ENCODE measurements around the gene MYORG. TPM values are rescaled to one million over a fixed set of nuclear protein-coding genes. Genes with fewer than 3 reads are reported as not detected.
"Not testable (repeated sequence)": the region's sequence is repeated elsewhere in the genome, so short reads cannot be mapped to it uniquely, and the experiment has no call there.

The MYORG gene
- total and polyA plus RNA-seq, 10 of the 15 experiments (the other 5 are each of a cell fraction or from before 2014, with no cell fraction given) = 0.05 to 0.36 (median 0.10) TPM; not detected in 1

DNA sequence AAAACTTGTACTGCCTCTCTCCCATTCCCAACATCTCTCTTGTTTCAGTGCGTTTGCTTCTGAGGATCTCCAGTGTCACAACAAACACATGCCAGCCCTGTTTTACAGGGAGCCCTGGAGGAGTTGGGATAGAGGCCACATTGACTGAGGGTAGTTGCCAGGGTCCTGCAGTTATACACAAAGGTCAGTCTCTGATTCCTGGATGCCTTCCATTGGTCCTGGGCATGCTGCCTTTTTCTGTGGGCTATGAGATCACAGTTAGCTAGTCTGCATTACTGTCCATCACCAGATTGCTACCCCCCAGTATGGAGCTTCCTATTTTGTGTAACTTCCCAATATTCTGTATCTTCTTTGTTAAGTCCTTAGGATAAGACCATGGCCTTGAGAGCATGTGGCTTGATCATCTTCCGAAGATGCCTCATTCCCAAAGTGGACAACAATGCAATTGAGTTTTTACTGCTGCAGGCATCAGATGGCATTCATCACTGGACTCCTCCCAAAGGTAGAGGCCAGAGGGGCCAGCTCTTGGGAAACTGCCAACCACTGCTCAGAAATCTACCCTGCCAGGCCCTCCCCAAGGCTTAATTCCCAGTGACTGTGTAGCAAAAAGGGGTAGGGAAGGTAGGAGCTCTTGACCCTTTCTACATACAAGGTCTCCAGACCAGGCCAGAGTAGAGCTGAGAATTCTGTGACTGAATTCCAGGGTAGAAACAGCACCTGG is 37.9 kb downstream of the MYORG start:
- no peak for DNase-seq (ENCODE audit: low read depth, low spot score)
- Histone ChIP-seq H4K20me1 (ENCODE audit: control insufficient read depth, insufficient read depth) (no peaks in the 10 kb centered on the region), H3K27ac (ENCODE audit: control insufficient read depth, insufficient read depth) (no peak overlapping the region), H3K79me2 (ENCODE audit: control insufficient read depth, insufficient read depth, low read length) (no peaks in the 10 kb centered on the region), H2AFZ (ENCODE audit: control insufficient read depth, low read depth, low read length) (no peak overlapping the region), H3K4me3 (no peak overlapping the region), H3K4me1 (ENCODE audit: control insufficient read depth, insufficient read depth, low read length) (no peaks in the 10 kb centered on the region), H3K9me3 (replicated peaks; ENCODE audit: control insufficient read depth, insufficient read depth, low read length) (no peaks in the 10 kb centered on the region), H3K36me3 (ENCODE audit: control insufficient read depth in 2 of 2, insufficient read depth in 2 of 2, low read length in 1 of 2) (peaks cover 7 to 21% of the 10 kb centered on the region in 2 experiments), H3K4me2 (ENCODE audit: control insufficient read depth, insufficient read depth) (no peak overlapping the region), H3K9ac (ENCODE audit: control insufficient read depth, insufficient read depth, low read length) (no peak overlapping the region), H3K27me3 (replicated peaks in 1 of 2; ENCODE audit: control insufficient read depth in 2 of 2, insufficient read depth in 2 of 2, low read length in 1 of 2) (no peaks in the 10 kb centered on the region)
- peak; percentile 27 for FAIRE-seq
- ATAC-seq = no peak
- in situ Hi-C loops (cut with MboI) = no loop called here
- no TSS peak for BruUV-seq (replicated peaks)
- ChIA-PET POLR2A (no interaction called here), RAD21 (ENCODE audit: unreplicated experiment) (no interaction called here), SMC1A (ENCODE audit: uncharacterized antibody, unreplicated experiment) (interaction anchor here (0.6 kb wide), 1 partner anchor 198 kb away, joined by 3 read pairs; no protein-coding TSS in a partner anchor), CTCF (interaction anchor here (0.6 kb wide), 1 partner anchor 1908 kb away, joined by 4 read pairs; no protein-coding TSS in a partner anchor)
- WGBS (ENCODE audit: insufficient coverage, insufficient replicate concordance, low lambda C conversion rate, missing lambda C conversion rate) = 67% methylated on average over 2 of the region's 2 CpGs
- intact Hi-C loops (cut with micrococcal nuclease; ENCODE audit: unreplicated experiment) = no loop called here
- TF ChIP-seq EED (IDR thresholded peaks at IDR 0.05; ENCODE audit: low read depth) (no peak), ZSCAN29 (IDR thresholded peaks at IDR 0.05) (no peak), NFXL1 (IDR thresholded peaks at IDR 0.05; ENCODE audit: borderline replicate concordance) (no peak), ATF7 (IDR thresholded peaks at IDR 0.05; ENCODE audit: low read depth) (no peak), KLF5 (IDR thresholded peaks at IDR 0.05; ENCODE audit: partially characterized antibody) (no peak), TCF7 (IDR thresholded peaks at IDR 0.05; ENCODE audit: borderline replicate concordance) (no peak), RCOR1 (conservative IDR thresholded peaks at IDR 0.05; ENCODE audit: low read depth, low read length) (no peak), FOXK2 (IDR thresholded peaks at IDR 0.05) (no peak), JUND (IDR thresholded peaks at IDR 0.05; ENCODE audit: low read depth, low read length) (no peak)
- TF ChIP-seq, protein P1, sequence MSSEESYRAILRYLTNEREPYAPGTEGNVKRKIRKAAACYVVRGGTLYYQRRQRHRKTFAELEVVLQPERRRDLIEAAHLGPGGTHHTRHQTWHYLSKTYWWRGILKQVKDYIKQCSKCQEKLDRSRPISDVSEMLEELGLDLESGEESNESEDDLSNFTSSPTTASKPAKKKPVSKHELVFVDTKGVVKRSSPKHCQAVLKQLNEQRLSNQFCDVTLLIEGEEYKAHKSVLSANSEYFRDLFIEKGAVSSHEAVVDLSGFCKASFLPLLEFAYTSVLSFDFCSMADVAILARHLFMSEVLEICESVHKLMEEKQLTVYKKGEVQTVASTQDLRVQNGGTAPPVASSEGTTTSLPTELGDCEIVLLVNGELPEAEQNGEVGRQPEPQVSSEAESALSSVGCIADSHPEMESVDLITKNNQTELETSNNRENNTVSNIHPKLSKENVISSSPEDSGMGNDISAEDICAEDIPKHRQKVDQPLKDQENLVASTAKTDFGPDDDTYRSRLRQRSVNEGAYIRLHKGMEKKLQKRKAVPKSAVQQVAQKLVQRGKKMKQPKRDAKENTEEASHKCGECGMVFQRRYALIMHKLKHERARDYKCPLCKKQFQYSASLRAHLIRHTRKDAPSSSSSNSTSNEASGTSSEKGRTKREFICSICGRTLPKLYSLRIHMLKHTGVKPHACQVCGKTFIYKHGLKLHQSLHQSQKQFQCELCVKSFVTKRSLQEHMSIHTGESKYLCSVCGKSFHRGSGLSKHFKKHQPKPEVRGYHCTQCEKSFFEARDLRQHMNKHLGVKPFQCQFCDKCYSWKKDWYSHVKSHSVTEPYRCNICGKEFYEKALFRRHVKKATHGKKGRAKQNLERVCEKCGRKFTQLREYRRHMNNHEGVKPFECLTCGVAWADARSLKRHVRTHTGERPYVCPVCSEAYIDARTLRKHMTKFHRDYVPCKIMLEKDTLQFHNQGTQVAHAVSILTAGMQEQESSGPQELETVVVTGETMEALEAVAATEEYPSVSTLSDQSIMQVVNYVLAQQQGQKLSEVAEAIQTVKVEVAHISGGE (CRISPR knock-in tag; IDR thresholded peaks at IDR 0.05) = no peak
- TF ChIP-seq, protein P2, sequence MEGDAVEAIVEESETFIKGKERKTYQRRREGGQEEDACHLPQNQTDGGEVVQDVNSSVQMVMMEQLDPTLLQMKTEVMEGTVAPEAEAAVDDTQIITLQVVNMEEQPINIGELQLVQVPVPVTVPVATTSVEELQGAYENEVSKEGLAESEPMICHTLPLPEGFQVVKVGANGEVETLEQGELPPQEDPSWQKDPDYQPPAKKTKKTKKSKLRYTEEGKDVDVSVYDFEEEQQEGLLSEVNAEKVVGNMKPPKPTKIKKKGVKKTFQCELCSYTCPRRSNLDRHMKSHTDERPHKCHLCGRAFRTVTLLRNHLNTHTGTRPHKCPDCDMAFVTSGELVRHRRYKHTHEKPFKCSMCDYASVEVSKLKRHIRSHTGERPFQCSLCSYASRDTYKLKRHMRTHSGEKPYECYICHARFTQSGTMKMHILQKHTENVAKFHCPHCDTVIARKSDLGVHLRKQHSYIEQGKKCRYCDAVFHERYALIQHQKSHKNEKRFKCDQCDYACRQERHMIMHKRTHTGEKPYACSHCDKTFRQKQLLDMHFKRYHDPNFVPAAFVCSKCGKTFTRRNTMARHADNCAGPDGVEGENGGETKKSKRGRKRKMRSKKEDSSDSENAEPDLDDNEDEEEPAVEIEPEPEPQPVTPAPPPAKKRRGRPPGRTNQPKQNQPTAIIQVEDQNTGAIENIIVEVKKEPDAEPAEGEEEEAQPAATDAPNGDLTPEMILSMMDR (IDR thresholded peaks at IDR 0.05 in 2 of 3, conservative IDR thresholded peaks at IDR 0.05 in 1 of 3; ENCODE audit: control insufficient read depth in 2 of 3, extremely low read depth in 1 of 3, insufficient read depth in 1 of 3, low read depth in 3 of 3, low read length in 3 of 3) = no peak

DNA sequence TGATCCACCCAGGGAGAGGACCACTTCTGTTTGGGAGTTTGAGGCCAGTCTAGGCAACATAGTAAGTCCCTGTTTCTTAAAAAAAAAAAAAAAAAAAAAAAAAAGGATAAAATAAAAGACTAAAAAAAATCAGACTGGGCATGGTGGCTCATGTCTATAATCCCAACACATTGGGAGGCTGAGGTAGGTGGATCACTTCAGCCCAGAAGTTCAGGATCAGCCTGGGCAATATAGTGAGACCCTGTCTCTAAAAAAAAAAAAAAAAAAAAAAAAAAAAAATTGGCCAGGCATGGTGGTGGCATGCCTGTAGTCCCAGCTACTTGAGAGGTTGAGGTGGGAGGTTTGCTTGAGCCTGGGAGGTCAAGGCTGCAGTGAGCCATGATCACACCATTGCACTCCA is 38.6 kb downstream of the MYORG start:
- not testable (repeated sequence) for H3K4me3 ChIP-seq; BruUV-seq (replicated peaks)

More for the DNA sequence above, 38.6 kb downstream of the MYORG start:
- FAIRE-seq; intact Hi-C loops (cut with micrococcal nuclease; ENCODE audit: unreplicated experiment); H3K9ac ChIP-seq (ENCODE audit: control insufficient read depth, insufficient read depth, low read length); in situ Hi-C loops (cut with MboI); H3K27me3 ChIP-seq (replicated peaks in 1 of 2; ENCODE audit: control insufficient read depth in 2 of 2, insufficient read depth in 2 of 2, low read length in 1 of 2); ATAC-seq; H3K4me1 ChIP-seq (ENCODE audit: control insufficient read depth, insufficient read depth, low read length); SMC1A ChIA-PET (ENCODE audit: uncharacterized antibody, unreplicated experiment); H3K79me2 ChIP-seq (ENCODE audit: control insufficient read depth, insufficient read depth, low read length); H4K20me1 ChIP-seq (ENCODE audit: control insufficient read depth, insufficient read depth); H2AFZ ChIP-seq (ENCODE audit: control insufficient read depth, low read depth, low read length); H3K27ac ChIP-seq (ENCODE audit: control insufficient read depth, insufficient read depth); H3K4me2 ChIP-seq (ENCODE audit: control insufficient read depth, insufficient read depth); DNase-seq (ENCODE audit: low read depth, low spot score); RAD21 ChIA-PET (ENCODE audit: unreplicated experiment); H3K9me3 ChIP-seq (replicated peaks; ENCODE audit: control insufficient read depth, insufficient read depth, low read length); POLR2A ChIA-PET: not testable (repeated sequence)
- peaks cover 4 to 18% of the 10 kb centered on the region in 2 experiments for H3K36me3 ChIP-seq (ENCODE audit: control insufficient read depth in 2 of 2, insufficient read depth in 2 of 2, low read length in 1 of 2)
- CTCF ChIA-PET = interaction anchor here (1.2 to 8.1 kb wide), 2 partner anchors 39 to 85 kb away, joined by 4 to 134 read pairs; partner anchors contain the start of gene MYORG

All from GM12878 (cell line).